KBM-7 (cell line): Measurements from ENCODE around the gene TRIM2.

ENCODE experiments used
- DNase-seq: peaks from one replicate; pipeline ENCODE4 v3.0.0-alpha.2; 2015
- in situ Hi-C: fragments of 300-500 bp; cut with MboI; formaldehyde crosslinking; loops from 2 replicates; pipeline ENCODE4 v1.14.3; 2020; ENCODE audit warnings: low sequenced_read_pairs, low pct_unique_long_range_greater_than_20kb, mixed read lengths

TRIM2 gene

GRCh38 chr4:153265306-153266047 is 61.2 kb downstream of the TRIM2 start:
- DNase-seq = no peak
- in situ Hi-C loops = no loop called here

DNA sequence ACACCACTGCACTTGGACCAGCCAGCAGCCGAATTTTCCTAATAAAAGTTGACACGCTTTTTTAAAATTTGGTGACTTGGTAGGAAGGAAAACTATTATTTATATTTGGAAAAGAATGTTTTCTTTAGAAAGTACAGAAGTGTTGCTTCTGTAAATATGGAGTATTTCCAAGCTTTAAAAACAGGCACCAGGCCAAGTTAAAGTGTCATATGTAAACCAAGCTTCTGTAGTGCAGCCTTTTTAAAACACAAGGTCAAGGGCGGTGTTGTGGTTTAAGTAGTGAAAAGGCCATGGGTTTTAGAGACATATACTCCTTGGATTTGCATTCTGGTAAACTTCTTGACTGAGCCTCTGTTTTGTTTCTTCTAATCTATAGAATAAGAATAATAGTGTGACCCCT is 62.7 kb downstream of the TRIM2 start:
- DNase-seq = no peak
- in situ Hi-C loops = no loop called here

DNA sequence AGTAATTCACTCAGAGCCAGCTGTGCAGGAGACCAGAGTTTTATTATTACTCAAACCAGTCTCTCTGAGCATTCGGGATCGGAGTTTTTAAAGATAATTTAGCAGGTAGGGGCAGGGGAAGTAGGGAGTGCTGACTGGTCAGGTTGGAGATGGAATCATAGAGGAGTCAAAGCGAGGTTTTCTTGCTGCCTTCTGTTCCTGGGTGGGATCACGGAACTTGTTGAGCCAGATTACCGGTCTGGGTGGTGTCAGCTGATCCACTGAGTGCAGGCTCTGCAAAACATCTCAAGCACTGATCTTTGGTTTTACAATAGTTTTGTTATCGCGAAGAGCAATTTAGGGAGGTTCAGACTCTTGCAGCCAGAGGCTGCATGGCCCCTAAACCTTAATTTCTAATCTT is 63.6 kb downstream of the TRIM2 start:
- in situ Hi-C loops = no loop called here
- DNase-seq = no peak

GRCh38 chr4:153268295-153268694 is 64.1 kb downstream of the TRIM2 start:
- in situ Hi-C loops = no loop called here
- DNase-seq = no peak

DNA sequence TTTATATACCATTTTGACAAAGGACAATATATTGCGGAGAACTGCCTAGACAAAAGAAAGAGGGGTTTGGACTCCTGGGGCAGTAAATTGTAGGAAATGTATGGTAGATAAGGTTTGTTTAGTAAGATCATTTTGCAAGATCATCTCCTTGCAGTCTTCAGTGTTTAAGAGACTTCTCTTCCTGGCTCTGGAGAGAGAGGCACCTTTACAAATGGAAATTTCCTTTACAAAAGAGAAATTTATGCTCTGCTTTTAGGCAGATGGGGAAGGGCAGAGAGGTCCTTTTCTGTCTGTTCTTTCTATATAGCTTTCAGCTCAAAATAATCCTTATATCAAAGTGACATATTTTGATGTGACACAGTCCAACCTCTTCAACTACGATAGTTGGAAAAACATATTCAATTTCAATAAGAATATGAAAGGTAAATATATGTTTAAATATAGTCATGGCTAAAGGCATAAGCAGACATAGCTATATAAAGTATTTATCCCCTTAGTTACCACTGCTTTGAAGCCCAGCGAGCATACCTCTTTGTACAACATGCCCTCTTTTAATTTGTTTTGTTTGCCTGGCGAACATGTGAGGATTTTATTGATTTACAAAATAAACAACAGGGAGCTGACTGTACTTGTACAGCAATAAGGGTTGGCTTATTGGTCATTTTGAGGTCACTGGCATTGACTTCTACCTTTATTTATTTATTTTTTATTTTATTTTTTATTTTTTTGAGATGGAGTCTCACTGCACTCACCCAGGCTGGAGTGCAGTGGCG is 65.2 kb downstream of the TRIM2 start:
- DNase-seq = no peak
- in situ Hi-C loops = no loop called here

DNA sequence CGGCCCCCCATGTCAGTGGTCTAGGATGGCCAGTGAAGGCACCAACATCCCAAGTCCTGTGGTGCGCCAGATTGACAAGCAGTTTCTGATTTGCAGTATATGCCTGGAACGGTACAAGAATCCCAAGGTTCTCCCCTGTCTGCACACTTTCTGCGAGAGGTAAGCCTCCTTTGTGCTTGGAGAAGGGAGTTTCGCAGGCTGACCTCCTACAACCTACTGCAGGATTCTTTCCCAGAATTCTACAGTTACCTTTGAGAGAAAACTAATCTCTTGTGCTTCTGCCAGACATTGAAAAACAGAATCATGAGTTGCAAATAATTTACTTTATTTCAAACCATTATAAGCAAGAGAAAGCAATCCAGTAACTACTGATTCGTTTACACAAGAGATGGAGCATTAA is 66.1 kb downstream of the TRIM2 start:
- in situ Hi-C loops = no loop called here
- no peak for DNase-seq

GRCh38 chr4:153271820-153272219 is 67.6 kb downstream of the TRIM2 start:
- in situ Hi-C loops = no loop called here
- no peak for DNase-seq

DNA sequence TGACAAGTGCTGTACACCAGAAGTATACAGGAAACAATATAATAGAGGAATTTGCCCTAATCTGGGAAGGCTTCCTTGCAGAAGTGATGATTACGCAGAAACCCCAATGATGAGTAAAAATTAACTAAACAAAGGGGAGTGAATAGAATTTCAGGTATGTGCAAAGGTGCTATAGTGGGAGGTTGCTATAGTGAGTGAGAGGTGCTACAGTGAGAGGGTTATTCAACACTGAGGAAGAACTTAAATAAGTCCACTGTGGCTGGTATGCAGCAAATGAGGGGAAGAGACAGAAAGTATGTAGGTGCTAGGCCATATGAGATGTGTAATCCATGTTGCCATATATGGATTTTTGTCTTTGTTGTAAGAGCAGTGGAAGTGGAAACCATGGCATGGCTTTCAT is 69.5 kb downstream of the TRIM2 start:
- DNase-seq = no peak
- in situ Hi-C loops = no loop called here

DNA sequence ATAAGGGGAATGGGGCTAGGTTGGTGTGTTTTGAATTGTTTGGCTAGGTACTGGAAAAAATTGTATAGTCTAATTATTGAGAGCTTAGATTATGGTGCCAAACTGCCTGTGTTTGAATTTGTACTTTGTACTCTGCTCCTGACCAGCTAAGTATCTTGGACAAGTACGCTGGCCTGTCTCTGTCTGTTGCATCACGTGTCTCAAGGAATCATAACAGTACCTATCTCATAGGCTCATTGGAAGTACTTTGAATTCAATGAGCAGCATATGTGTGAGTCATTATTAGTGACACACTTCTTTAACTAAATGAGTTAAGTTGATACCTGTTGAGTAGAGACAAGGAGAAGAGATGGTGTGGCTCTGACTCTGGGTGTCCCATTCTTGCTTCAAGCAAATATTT is 70.7 kb downstream of the TRIM2 start:
- no peak for DNase-seq
- in situ Hi-C loops = no loop called here

DNA sequence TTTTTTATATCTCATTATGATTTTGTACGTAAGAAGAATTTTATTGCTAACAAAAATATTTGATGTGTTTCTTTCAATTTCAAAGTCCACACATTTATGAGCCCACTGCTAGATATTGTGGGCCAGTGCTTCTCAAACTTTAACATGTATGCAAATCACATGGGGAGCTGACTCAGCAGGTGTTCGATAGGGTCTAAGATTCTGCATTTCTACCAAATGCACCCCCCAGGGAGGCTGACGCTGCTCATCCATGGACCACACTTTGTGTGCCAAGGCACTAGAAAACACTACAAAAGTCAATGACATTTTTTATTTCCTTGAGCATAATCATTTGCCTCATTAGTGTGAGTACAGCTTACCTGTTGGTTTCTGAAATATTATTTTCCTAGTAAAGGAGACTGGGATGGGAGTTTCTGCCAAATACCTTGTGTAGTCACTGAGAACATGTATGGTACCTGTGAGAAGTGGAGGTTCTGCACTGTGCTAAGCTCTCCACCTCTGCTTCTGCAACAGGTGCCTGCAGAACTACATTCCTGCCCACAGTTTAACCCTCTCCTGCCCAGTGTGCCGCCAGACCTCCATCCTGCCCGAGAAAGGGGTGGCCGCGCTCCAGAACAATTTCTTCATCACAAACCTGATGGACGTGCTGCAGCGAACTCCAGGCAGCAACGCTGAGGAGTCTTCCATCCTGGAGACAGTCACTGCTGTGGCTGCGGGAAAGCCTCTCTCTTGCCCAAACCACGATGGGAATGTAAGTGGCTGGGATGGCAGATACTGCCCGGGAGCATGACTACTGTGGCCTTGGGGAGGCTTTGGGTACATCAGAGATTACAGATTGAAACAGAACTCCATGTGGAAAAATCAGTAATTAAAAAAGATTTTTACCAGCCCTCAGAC is 71.4 kb downstream of the TRIM2 start:
- in situ Hi-C loops = no loop called here
- DNase-seq = no peak

DNA sequence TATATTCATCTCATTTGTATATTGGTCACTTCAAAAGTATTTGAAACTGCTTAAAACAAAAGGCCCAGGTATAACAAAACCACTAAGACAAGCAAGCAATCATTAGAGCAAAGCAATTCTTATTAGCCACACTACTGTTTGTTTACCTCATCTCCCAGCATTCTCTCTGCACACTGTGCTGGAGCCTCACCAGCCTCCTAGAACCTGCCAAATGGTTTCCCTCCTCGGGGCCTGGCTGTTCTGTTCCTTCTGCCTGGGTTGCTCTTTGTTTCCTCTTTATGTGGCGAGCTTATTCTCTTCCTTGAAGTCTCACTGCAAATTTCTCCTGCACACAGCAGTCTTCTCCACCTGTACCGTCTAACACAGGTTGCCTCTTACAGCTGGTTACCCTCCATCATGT is 72.7 kb downstream of the TRIM2 start:
- no peak for DNase-seq
- in situ Hi-C loops = no loop called here

DNA sequence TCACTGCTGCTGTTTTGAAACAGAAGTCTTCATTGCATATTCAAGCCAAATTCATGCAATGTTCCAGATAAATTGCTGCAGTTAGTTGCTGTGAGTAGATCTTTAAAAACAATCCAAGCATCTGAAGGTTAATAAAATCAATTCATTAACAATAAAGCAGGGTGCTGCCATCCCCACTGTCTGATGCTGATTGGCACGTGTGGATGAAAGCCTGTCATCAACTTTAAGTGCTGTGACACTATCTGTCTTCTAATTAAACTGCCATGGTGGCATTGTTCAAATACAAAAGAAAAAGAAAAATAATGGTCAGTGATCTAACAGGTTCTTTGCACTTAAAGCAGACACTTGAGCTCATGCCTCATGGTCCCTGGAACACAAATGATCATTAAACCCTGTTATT is 77.2 kb downstream of the TRIM2 start:
- DNase-seq = no peak
- in situ Hi-C loops = no loop called here

- DNase-seq = no peak
- in situ Hi-C loops = no loop called here
Measured at GRCh38 chr4:153282023-153282422, 77.8 kb downstream of the TRIM2 start.

GRCh38 chr4:153283260-153283659 is 79.0 kb downstream of the TRIM2 start:
- in situ Hi-C loops = no loop called here
- DNase-seq = no peak

GRCh38 chr4:153290134-153290533 is 85.9 kb downstream of the TRIM2 start:
- in situ Hi-C loops = no loop called here
- no peak for DNase-seq

- no peak for DNase-seq
- in situ Hi-C loops = no loop called here
Measured at GRCh38 chr4:153291562-153291961, 87.3 kb downstream of the TRIM2 start.

DNA sequence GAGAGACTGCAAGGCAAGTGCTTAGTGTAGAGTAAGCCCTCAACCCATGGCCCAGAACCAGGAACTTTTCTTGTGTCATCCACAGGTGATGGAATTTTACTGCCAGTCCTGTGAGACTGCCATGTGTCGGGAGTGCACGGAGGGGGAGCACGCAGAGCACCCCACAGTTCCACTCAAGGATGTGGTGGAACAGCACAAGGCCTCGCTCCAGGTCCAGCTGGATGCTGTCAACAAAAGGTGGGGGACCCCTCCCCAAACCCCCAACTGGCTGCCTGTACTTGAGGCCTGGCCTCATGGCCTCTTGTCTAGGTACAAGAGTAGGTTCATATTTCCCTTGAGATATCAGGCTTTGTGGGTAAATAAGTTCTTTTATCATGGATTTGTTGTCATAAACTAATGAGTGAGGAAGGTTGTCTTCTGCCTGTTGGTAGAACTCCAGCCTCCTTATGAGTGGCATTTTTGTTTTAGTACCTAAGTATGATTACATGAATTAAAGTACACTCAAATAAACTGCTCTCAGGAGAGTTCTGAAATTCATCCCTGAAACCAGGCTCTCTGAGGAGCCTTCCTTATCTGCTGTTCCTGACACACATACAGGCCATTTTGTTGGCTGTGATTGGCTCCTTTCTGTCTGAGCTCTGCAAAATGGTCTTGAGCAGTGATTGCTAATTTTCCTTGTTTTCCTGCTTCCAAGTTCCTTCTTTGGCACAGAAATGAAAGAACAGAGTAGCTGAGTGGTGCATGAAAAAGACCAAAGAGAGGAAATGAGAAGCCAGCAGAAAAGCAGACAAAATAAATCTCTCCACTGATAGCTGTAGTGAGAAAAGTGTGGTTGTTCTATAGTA is 88.9 kb downstream of the TRIM2 start:
- no peak for DNase-seq
- in situ Hi-C loops = no loop called here

DNA sequence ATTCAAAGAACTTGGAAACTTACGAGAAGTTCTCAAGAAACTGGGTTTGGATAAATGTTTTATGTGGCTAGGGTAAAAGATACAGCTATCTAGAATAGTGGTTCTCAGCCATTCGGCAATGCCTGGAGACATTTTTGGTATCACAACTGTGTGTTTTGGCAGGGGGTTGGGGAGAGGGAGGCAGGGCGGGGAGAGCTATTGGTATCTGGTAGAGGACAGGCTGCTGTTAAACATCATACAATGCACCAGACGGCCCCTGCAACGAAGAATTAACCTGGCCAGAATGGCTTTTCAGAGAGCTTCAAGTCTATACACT is 89.5 kb downstream of the TRIM2 start:
- no peak for DNase-seq
- in situ Hi-C loops = no loop called here

DNA sequence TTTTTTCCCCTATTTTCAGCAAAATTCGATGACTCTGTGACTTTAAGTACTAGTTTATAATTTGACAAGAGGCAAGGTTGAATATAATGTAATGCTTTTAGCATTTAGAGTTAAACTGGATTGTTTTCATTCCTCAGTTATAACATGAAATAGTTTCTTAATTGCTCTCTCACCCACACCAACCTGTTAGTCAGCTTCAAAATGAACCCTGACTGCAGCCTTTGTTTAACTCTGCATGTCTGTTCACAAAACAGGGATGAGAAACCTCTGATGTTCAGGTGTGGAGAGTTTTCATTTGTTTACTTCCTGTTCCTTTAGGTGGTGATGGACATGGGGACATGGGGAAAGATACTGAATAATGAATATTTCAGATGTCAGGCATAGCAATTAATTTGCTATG is 90.4 kb downstream of the TRIM2 start:
- in situ Hi-C loops = no loop called here
- no peak for DNase-seq
